Measurements from ENCODE around the gene TLCD4.
A peak's percentile ranks its signal among the peaks of the same experiment; 100 is the strongest.
"Not testable (repeated sequence)": the region's sequence is repeated elsewhere in the genome, so short reads cannot be mapped to it uniquely, and the experiment has no call there.

Gene TLCD4

GRCh38 chr1:95096218-95096841 lies 20.8 kb upstream of the TLCD4 start:
- DNase-seq: no peak

- DNase-seq: no peak
Observed at GRCh38 chr1:95097426-95097825, 19.7 kb upstream of the TLCD4 start.

GRCh38 chr1:95098196-95098595 lies 19.0 kb upstream of the TLCD4 start:
- no peak for DNase-seq

- DNase-seq: no peak
Observed at GRCh38 chr1:95108792-95109191, 8.4 kb upstream of the TLCD4 start.

DNA sequence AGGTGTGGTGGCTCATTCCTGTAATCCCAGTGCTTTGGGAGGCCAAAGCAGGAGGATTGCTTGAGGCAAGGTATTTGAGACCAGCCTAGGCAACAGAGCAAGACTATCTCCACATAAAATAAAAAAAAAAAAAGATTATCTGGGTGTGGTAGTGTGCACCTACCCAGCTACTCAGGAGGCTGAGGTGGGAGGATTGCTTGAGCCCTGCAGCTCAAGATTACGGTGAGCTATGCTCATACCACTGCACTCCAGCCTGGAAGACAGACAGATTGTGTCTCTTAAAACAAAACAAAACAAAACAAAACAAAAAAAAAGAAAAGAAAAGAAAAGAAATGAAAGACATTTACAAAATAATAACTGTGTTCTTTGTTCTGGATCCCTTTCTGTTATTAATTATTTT lies 6.1 kb upstream of the TLCD4 start:
- no peak for DNase-seq

DNA sequence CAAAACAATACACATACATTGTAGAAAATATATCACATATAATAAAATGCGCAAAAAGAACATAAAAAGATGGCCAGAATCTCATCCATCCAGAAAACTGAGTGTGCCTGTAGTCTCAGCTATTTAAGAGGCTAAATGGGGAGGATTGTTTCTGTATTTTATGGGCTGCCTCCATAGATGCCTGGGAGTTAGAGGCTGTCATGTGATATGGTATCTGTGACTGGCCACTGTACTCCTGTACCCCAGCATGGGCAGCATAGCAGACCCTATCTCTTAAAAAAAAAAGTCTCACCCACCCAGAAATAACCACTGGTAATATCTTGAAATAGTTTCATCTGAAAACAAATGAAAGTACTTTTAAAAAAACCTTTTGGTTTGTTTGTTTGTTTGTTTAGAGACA lies 3.5 kb upstream of the TLCD4 start:
- DNase-seq: no peak

DNA sequence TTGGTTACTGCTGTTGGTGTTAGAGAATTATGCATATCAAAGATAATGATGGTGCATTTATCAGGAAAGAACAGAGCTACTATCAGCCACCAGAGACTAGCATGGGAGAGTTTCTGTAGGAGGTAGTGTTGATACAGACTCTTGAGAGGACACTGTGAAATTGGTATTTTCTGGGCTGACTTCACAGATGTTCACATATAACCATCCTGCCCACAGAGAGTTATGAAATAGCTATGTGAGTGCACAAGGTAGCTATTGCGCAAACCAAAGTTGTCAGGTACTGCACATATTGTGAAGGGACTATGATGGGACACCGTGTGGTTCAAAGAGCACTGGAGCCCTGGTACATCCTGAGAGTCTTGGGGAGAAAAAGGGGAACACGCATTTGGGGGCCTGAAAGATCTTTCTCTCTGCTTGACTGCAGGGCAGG lies 1.4 kb upstream of the TLCD4 start:
- DNase-seq: no peak

GRCh38 chr1:95116580-95117206 lies 462 bp upstream of the TLCD4 start:
- DNase-seq: peak; percentile 56

GRCh38 chr1:95118067-95118499 lies 928 bp downstream of the TLCD4 start:
- DNase-seq: no peak

DNA sequence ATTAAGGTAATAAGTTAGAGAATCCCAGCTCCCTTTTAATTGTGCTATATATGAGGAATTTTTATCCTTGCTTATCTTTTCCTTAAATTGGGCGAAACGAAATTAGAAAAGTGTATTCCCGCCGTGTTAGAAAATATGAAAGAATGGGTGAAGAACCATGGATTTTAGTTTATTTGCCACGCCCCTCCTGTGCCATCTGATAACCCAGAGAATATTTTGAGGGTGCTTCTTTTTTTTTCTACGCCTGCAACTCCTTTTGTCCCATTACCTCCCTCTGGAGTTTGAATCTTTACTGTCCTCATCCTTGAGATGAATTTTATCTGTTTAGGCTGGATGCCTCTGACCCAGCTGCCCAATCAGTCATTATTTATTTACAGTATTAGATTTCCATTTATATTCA lies 1.6 kb downstream of the TLCD4 start:
- DNase-seq: no peak

DNA sequence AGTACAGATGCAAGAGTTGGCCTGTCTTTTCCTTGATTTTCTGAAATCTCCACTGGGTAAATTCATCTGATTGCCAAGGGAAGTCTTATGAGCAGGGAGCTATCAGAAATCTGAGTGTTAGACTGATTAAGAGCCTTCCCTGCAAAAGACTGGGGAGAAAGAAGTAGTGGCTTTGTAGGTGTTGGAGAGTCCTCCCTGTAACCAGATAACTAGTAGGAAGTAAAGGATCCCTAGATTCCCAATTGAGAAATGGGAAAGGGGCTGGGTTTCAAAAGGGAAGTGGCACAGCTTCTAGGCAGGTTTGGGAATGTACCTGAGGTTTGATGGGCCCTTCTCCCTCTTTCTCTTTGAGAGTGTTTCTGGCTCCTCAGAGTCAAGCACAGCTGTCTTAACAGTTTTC lies 2.1 kb downstream of the TLCD4 start:
- DNase-seq: no peak

GRCh38 chr1:95122151-95122697 lies 5.1 kb downstream of the TLCD4 start:
- no peak for DNase-seq

DNA sequence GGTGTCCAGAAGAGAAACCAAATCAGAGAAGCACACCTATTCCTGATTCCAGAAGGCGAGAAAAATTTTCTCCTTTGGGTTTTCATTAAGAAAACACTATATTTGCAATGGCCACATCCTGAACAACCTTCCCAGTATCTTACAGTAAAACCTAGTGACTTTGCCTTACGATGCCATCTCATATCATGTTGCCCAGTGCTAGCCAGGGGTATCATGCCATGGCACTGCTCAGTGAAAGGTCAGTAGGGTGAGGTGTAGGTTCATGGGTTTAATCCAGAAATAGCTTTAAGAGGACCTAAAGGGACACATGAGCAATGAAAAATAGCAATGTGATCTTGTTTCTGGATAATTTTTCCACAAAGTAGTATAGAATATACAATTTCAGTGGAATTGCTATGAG lies 7.2 kb downstream of the TLCD4 start:
- no peak for DNase-seq

GRCh38 chr1:95126366-95126765 lies 9.2 kb downstream of the TLCD4 start:
- DNase-seq: no peak

DNA sequence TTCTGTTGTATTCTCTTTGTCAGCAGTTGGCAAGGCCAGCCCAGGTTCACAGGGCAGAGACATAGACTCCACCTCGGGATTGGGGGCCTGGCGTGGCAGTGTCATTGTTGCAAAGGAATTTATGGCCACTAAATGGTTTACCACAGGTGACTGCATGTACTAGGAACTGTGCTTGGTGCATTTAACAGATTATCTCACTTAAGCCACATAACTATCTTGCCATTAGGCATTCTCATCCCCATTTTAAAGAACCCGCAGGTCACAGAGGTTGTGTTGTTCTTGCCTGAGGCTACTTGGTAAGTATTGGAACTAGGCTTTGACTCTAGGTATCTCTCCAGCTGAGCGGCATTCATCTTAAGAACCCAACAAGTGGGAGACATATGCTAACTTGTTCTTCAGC lies 9.7 kb downstream of the TLCD4 start:
- DNase-seq: no peak

DNA sequence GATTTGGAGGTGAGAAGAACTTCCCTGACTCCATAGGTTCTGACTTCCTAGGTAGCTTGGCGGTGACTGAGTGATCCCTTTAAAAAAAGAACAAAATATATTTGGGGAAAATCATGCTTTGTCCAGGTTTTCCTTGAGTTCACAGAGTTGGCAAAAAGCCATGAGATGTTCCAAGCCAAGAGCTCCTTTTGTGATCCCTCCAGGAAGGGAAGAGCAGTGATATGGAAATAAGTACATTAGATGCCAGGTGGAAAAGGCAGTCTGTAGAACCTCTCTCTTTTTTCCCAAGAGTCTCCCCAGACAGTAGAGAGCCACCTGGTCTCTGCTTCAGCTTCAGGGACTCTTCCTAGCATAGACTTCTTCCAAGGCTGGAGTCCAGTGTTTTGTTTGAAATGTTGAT lies 10.2 kb downstream of the TLCD4 start:
- no peak for DNase-seq

GRCh38 chr1:95132762-95133161 lies 15.6 kb downstream of the TLCD4 start:
- DNase-seq: no peak

- no peak for DNase-seq
Observed at GRCh38 chr1:95133687-95134086, 16.5 kb downstream of the TLCD4 start.

- no peak for DNase-seq
Observed at GRCh38 chr1:95138223-95138622, 21.1 kb downstream of the TLCD4 start.

GRCh38 chr1:95139039-95139438 lies 21.9 kb downstream of the TLCD4 start:
- no peak for DNase-seq

DNA sequence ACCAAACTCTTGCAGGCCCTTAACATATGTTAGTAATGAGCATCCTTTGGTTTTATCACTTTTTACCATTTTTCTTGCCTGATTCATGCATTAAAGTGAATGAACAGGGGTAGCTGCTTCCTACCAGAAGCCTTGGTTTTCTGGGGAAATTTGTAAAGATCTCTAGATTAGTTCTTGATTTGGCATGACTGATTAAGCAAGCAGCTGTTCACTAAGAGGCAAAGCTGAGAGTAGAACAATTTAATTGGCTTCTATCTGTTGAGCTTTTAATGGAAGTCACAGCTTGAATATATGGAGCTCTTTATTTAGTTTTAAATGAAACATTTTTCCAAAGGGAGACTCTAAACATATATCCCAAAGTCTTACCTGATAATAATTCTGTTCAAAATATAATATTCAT lies 23.6 kb downstream of the TLCD4 start:
- no peak for DNase-seq

DNA sequence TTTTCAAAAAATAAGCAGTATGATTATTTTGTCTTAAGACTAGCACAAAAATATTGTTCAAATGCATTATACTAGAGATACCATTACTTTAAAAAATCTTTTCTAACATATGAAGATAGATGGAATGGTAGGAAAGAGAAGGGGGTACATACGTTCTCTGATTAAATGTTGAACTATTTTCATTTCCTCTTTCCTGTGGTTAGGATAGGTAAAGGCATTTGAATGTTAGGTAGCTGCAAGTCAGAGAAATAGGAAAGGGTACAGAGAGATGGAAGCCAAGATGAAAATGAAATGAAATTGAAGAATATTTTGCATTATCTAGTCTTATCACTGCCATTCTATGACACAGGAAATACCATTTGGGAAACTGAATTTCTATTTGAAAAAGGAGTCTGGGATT lies 28.3 kb downstream of the TLCD4 start:
- no peak for DNase-seq

- DNase-seq: no peak
Observed at GRCh38 chr1:95146637-95147036, 29.5 kb downstream of the TLCD4 start.

DNA sequence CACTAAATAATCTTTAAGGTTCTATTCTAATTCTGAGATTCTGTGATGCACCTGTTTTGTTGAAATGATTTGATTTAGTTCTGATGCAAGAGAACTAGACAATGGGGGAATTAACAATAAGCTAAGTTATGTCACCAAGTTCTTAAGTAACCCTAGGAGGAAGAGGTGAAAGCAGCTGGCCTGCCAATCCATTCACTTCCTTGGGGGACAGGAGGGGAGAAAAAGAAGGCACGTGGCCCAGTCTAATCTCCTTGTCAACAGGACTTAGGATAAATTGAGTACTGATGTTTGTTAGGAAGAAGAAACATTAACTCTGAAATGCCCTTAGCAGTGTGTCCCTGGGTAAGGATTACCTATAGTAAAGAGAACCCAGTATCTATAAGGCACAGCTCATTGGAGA lies 36.9 kb downstream of the TLCD4 start:
- no peak for DNase-seq

- not testable (repeated sequence) for DNase-seq
Observed at GRCh38 chr1:95165569-95165968, 48.4 kb downstream of the TLCD4 start.

All from NCI-H524 treated with DMSO at 0.1 percent for 48 hours (cell line).